Measurements from ENCODE around the gene PLCD1.

DNA sequence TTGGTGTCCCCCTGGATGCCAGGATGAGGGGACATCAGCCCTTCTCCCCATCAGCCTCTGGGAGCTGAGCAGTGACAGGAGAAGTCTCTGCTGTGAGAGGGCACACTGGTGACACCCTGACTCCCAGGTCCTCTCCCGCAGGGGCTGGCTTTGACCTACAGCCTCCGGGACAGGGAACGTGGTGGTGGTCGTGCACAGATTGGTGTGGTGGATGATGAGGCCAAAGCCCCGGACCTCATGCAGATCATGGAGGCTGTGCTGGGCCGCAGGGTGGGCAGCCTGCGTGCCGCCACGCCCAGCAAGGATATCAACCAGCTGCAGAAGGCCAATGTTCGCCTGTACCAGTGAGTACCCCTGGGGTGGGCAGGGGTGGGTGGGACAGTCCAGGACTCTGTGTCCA lies 32.1 kb downstream of the PLCD1 start:
- no peak for TF ChIP-seq EP300 (IDR thresholded peaks at IDR 0.05; ENCODE audit: borderline replicate concordance in 1 of 2, low read depth in 2 of 2, low read length in 2 of 2)
- TF ChIP-seq, protein P1, sequence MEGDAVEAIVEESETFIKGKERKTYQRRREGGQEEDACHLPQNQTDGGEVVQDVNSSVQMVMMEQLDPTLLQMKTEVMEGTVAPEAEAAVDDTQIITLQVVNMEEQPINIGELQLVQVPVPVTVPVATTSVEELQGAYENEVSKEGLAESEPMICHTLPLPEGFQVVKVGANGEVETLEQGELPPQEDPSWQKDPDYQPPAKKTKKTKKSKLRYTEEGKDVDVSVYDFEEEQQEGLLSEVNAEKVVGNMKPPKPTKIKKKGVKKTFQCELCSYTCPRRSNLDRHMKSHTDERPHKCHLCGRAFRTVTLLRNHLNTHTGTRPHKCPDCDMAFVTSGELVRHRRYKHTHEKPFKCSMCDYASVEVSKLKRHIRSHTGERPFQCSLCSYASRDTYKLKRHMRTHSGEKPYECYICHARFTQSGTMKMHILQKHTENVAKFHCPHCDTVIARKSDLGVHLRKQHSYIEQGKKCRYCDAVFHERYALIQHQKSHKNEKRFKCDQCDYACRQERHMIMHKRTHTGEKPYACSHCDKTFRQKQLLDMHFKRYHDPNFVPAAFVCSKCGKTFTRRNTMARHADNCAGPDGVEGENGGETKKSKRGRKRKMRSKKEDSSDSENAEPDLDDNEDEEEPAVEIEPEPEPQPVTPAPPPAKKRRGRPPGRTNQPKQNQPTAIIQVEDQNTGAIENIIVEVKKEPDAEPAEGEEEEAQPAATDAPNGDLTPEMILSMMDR (IDR thresholded peaks at IDR 0.05; ENCODE audit: control extremely low read depth in 1 of 3, insufficient read depth in 1 of 3, low read depth in 1 of 3, low read length in 3 of 3), result no peak
- no peak for TF ChIP-seq HDAC6 (IDR thresholded peaks at IDR 0.05; ENCODE audit: low read depth, low read length)
- TF ChIP-seq POLR2A (IDR thresholded peaks at IDR 0.05; ENCODE audit: control extremely low read depth in 1 of 2, low read depth in 2 of 2, low read length in 2 of 2), result no peak
- TF ChIP-seq, protein P2, sequence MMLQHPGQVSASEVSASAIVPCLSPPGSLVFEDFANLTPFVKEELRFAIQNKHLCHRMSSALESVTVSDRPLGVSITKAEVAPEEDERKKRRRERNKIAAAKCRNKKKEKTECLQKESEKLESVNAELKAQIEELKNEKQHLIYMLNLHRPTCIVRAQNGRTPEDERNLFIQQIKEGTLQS (IDR thresholded peaks at IDR 0.05; ENCODE audit: insufficient read depth, low read depth, low read length), result no peak
- no peak for TF ChIP-seq TEAD4 (IDR thresholded peaks at IDR 0.05; ENCODE audit: low read depth, low read length)
